ENCODE data around the gene DNAAF8.

- no peak for TF ChIP-seq EZH2phosphoT487 (IDR thresholded peaks at IDR 0.05; ENCODE audit: low read length)
- no peak for TF ChIP-seq CTCF (IDR thresholded peaks at IDR 0.05; ENCODE audit: low read length)
- no peak for TF ChIP-seq EZH2 (optimal IDR thresholded peaks at IDR 0.05; ENCODE audit: low read depth, low read length)
These were observed 61.0 kb downstream of the DNAAF8 start, which contains the start of gene SMIM22 for GRCh38 chr16:4795181-4795827.

All from MM.1S (cell line).